D341Med (cell line): ENCODE results near the gene DMXL1.
"Not testable (repeated sequence)": the region's sequence is repeated elsewhere in the genome, so short reads cannot be mapped to it uniquely, and the experiment has no call there.

Experiments used
- DNase-seq: peaks from one replicate; pipeline ENCODE4 v3.0.0; 2012; ENCODE audit warnings: low spot score

Gene DMXL1

DNA sequence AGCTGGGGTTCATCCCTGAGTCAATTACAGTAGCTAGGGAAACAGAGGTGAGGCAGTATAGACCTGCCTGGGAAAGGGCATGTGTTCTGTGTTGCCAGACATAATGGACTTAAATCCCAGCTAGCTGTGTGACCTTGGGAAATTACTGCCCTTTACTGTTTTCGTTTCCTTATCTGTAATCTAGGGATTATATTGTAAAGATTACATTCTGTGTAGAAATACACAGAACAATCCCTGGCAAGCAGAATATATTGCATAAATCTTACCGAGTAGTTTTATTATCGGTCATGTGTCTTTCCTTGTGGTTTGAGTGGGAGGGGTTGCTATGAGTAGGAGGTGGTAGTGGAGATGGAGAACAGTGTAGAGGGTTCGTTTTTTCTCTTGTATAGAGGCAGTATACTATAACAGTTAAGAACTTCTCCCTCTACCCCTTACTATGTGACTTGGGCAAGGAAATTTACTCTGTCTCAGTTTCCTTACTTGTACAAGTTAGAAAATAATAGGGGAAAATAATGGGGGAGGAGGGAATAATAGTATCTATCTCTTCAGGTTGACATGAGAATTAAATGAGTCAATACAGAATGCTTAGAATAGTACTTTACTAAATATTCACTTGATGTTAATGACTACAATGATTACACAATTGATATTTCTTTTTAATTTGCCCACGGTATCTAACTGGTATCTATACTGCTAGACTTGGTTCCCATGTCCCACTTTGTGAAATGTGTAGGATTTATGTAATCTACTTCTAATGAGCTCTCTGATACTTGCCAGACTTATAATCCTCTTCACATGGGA, 7.1 kb upstream of the DMXL1 start:
- DNase-seq = peak; percentile 35

DNA sequence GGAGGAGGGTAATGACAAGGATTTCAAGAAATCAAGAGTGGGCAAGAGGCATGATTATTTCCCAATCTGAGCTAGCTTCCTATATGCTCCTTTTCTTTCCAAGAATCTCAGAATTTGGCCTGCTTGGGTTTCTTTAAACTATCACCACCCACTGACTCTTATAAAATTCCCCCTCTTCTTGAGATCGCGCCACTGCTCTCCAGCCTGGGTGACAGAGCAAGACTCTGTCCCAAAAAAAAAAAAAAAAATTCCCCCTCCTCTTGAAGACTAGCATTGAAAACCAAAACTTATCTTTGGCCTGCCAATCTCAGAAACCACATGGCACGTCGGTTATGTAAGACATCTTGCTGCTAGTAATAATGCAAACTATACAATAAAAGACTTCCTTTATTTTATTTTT, 3.4 kb upstream of the DMXL1 start:
- DNase-seq = no peak

DNA sequence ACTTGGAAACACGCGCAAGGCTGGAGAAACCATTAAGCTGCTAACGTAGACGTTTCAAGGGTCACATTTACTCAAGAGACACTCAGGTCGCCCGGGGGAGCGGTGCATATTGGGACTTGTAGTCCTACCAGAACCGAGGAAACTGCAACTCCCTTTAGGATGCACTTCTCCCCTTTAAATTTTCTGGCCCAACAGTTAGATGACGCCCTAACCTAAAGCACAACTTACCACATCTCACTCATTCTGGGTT, 384 bp upstream of the DMXL1 start:
- DNase-seq = peak; percentile 68

DNA sequence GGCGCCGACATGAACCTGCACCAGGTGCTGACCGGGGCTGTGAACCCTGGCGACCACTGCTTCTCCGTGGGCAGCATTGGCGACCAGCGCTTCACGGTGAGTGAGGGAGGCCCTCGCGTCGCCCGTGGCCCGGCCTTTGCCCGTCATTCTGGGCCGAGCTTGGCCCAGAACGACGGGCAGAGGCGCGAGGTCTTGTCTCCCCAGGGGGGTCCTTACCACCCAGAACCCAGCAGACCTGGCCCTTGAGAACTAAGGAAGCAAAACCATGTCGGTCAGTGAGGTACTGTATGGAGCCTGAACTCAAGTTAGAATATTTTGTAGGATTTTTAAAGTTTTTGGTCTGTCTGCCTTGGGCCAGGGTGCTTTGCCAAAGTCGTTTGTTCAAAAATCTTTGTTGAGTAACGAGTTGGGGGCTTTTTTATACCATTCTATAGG, 691 bp downstream of the DMXL1 start:
- DNase-seq = no peak

GRCh38 chr5:119072496-119072895, 1.6 kb downstream of the DMXL1 start:
- no peak for DNase-seq

- not testable (repeated sequence) for DNase-seq
These were observed 3.0 kb downstream of the DMXL1 start for GRCh38 chr5:119073746-119074337.

- no peak for DNase-seq
These were observed 3.5 kb downstream of the DMXL1 start for GRCh38 chr5:119074419-119074818.

- DNase-seq = not testable (repeated sequence)
These were observed 4.4 kb downstream of the DMXL1 start for GRCh38 chr5:119075269-119075668.

DNA sequence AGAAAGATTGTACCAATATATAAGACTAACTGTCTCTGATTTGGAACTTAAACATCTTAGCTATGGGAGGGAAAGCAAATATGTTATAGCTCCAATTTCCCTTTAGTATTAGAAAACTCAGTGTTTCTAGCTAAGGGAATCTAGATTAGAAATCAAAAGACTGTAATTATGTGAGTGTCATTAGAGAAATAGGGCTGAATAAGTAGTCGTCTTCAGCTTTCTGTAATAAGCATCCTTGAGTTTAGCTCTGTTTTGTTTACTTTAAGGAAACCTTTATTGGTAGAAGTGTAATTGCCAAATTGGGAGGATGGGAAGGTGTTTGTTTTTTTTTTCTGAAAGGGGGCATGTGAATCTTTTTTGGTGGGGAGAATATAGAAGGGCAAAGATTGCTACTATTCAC, 5.2 kb downstream of the DMXL1 start:
- DNase-seq = no peak

DNA sequence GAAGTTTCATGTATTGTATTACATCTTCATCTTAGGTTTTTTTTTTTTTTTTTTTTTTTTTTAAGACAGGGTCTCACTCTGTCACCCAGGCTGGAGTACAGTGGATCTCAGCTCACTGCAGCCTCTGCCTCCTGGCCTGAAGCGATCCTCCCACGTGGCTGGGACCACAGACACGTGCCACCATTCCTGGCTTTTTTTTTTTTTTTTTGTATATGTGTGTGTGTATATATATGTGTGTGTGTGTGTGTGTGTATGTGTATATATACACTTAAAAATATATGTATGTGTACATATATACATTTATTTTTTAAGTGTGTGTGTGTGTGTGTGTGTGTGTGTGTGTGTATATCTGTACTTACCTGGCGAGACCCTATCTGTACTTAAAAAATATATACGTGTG, 6.6 kb downstream of the DMXL1 start:
- DNase-seq = no peak

DNA sequence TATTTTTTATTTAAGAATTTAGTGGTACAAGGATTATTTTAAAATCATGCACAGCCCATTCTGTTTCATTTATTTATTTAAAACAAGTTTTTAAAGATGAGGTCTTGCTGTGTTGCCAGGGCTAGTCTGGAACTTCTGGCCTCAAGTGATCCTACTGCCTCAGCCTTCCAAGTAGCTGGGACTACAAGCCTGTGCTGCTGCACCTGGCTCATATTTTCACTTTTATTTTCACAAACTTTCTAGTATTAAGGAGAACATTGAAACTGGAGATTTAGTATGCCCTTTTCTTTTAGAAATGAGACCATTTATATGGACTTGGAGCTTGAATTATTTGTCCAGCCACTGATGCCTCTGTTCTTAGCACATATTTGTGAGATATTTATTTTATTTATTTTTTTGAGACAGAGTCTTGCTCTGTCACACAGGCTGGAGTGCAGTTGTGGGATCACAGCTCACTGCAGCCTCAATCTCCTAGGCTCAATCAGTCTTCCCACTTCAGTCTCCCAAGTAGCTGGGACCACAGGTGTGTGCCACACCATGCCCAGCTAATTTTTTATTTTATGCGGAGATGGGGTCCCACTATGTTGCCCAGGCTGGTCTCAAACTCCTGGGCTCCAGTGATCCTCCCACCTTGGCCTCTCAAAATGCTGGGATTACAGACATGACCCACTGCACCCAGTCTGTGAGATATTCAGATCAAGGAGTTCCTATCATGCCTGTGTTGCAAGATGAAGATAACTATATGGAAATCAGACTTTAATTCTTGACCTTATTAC, 7.4 kb downstream of the DMXL1 start:
- DNase-seq = no peak

GRCh38 chr5:119078861-119079260, 8.0 kb downstream of the DMXL1 start:
- DNase-seq = no peak

DNA sequence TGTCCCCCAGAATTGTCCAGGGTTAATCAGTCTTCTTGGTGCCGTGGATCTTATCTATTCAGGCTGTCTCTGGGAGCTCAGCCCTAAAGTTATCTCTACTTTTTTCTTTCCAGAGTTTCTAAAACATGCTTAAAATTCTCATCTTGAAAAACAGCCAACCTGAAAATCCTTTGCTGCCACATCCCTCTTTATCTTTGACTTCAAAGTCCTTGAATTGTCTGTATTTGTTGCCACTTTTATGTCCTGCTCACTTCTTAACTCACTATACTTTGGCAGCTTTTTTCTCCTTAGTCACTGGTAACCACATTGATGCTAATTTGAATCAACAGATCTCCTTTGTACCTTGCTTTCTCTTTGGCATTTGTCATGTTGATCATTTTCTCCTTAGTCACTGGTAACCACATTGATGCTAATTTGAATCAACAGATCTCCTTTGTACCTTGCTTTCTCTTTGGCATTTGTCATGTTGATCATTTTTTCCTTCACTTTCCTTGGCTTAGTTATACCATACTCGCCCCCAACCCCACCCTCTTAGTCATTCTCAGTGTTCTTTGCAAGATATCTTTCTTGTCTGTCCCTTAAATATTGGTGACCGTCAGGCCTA, 8.5 kb downstream of the DMXL1 start:
- no peak for DNase-seq

- no peak for DNase-seq
These were observed 10.0 kb downstream of the DMXL1 start for GRCh38 chr5:119080936-119081335.

GRCh38 chr5:119082691-119083090, 11.8 kb downstream of the DMXL1 start:
- no peak for DNase-seq

DNA sequence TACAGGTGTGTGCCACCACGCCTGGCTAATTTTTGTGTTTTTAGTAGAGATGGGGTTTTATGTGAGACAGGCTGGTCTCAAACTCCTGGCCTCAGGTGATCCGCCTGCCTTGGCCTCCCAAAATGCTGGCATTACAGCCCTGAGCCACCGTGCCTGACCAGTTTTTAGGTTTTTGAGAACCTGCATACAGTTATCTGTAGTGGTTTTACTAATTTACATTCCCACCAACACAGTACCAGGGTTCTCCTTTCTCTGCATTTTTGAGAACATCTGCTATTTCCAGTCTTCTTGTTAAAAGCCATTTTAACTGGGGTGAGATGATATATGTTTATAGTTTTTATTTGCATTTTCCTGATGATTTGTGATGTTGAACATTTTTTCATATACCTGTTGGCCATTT, 12.8 kb downstream of the DMXL1 start:
- DNase-seq = no peak

DNA sequence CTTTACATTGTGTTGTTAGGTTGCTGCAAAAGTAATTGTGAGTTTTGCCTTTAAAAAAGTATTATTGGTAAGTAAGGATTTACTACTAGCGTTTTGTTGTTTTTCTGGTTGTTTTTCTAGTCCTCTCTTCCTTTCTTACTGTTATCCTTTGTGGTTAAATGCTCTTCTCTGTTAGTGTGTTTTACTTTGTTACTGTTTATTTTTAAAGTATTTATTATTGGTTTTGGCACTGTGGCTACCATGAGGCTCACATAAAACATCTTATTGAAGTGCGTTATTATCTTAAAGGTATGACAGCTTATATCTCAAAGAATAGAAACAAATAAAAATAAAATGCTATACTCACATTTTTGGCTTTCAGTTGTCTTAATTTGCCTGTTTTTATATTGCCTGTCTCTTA, 17.6 kb downstream of the DMXL1 start:
- no peak for DNase-seq

DNA sequence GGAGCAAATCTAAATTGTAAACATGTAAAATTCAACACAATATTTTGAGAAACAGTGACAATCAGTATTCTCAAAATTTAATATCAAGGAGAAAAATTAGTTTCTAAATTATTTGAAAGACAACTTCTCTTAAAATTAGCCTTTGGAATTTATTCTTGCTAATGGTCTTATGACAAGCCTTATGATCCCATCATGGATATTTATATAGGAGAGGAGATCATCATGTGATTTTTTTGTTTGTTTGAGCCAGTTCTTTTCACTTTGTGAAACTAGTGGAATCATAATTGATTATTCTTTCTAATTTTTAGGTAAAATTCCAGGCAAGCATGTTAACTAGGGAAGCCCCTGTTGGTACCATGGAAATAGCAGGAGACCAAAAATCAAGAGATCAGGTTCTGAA, 24.7 kb downstream of the DMXL1 start:
- no peak for DNase-seq

DNA sequence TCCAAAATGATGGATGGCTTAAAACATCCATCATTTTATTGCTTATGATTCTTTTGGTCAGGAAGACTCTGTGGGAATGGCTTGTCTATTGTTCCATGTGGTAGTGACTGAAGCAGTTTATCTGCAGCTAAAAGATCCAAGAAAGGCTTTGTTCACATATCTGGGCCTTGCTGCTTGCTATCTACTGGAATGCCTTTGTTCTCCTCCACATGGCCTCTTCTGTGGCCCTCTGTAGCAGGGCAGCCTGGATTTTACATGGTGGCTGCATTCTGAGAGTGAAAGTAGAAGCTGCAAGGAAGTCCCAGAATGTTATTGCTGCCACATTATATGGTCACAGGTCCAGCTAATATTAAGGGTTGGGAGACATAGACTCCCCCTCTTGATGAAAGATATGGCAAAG, 35.1 kb downstream of the DMXL1 start:
- DNase-seq = no peak

DNA sequence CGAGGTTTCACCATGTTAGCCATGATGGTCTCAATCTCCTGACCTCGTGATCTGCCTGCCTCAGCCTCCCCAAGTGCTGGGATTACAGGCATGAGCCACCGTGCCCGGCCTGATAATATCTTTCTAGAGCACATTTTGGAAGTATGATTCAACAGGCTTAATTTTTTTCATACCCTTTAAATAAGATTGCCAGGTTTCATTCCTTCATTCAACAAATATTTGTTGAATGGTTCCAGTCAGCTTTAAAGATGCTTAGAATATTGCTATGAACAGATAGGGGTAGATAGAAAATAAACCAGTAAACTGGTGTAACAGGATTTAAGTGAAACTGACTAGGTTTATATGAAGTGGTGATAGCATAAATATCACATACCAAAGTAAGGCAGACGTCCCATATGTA, 41.3 kb downstream of the DMXL1 start:
- no peak for DNase-seq

GRCh38 chr5:119117237-119117636, 46.4 kb downstream of the DMXL1 start:
- no peak for DNase-seq

- no peak for DNase-seq
These were observed 47.1 kb downstream of the DMXL1 start for GRCh38 chr5:119118000-119118399.

- DNase-seq = no peak
These were observed 50.0 kb downstream of the DMXL1 start for GRCh38 chr5:119120893-119121292.
